A673 (cell line): ENCODE data around the gene ZNF431. TPM values are rescaled to one million over a fixed set of nuclear protein-coding genes. Genes with fewer than 3 reads are reported as not detected.
"Not testable (repeated sequence)": the region's sequence is repeated elsewhere in the genome, so short reads cannot be mapped to it uniquely, and the experiment has no call there.

Experiments
- BruUV-seq: library from RNA; stranded (reverse); fragments of 400-500 nt; replicated peaks from 2 replicates; lab custom pipeline; 2021; lab: Mats Ljungman, UMichigan
- CTCF ChIA-PET: fragments of 300-600 bp; sonication (Branson Sonifier 250); formaldehyde crosslinking; loops from one replicate; lab custom pipeline; 2022; ENCODE audit warnings: antibody characterized with exemption; lab: Charles Lee
- POLR2A ChIA-PET: fragments of 300-600 bp; sonication (Branson Sonifier 250); formaldehyde crosslinking; loops from one replicate; lab custom pipeline; 2022; ENCODE audit warnings: antibody characterized with exemption; ENCODE audit not compliant: low non-redundant PET; lab: Charles Lee
- DNase-seq: peaks from one replicate; pipeline ENCODE4 v3.0.0-alpha.2; 2015; ENCODE audit warnings: low spot score
- H3K27ac ChIP-seq: fragments of 200-600 bp; sonication (generic); 2 replicates; pipeline ENCODE4 v1.5.1; 2016; ENCODE audit warnings: mixed run types, low read depth, mild to moderate bottlenecking, mixed read lengths, antibody characterized with exemption, low read length; ENCODE audit not compliant: poor library complexity, severe bottlenecking
- H3K27me3 ChIP-seq: fragments of 200-600 bp; sonication (generic); replicated peaks from 2 replicates; pipeline ENCODE4 v1.6.1; 2017; ENCODE audit warnings: mixed run types, low read depth, mild to moderate bottlenecking, mixed read lengths, antibody characterized with exemption, low read length; ENCODE audit not compliant: insufficient read depth, poor library complexity
- H3K36me3 ChIP-seq: fragments of 200-600 bp; sonication (generic); 2 replicates; pipeline ENCODE4 v1.6.1; 2016; ENCODE audit warnings: mixed run types, mild to moderate bottlenecking, mixed read lengths, antibody characterized with exemption, low read length; ENCODE audit not compliant: insufficient read depth, poor library complexity, severe bottlenecking
- H3K4me1 ChIP-seq: fragments of 200-600 bp; sonication (generic); 2 replicates; pipeline ENCODE4 v1.6.1; 2017; ENCODE audit warnings: mixed run types, mild to moderate bottlenecking, mixed read lengths, antibody characterized with exemption, low read length; ENCODE audit not compliant: insufficient read depth, poor library complexity, severe bottlenecking
- H3K4me3 ChIP-seq: fragments of 200-600 bp; sonication (generic); 2 replicates; pipeline ENCODE4 v1.5.1; 2016; ENCODE audit warnings: low read depth, mixed run types, mild to moderate bottlenecking, mixed read lengths, low read length; ENCODE audit not compliant: poor library complexity, severe bottlenecking
- H3K9me3 ChIP-seq: fragments of 200-600 bp; sonication (generic); 2 replicates; pipeline ENCODE4 v1.6.1; 2016; ENCODE audit warnings: mixed run types, low read depth, mild to moderate bottlenecking, mixed read lengths, antibody characterized with exemption, low read length; ENCODE audit not compliant: poor library complexity, severe bottlenecking
- CTCF ChIP-seq: fragments of 300-800, 200-600 bp; sonication (generic); conservative IDR thresholded peaks from 2 replicates; pipeline ENCODE4 v1.5.1; 2017; ENCODE audit warnings: low read depth, mild to moderate bottlenecking, antibody characterized with exemption, low read length, moderate library complexity, mixed read lengths
- EZH2 ChIP-seq: fragments of 200-600 bp; sonication (generic); IDR thresholded peaks from 2 replicates; pipeline ENCODE4 v1.6.1; 2017; ENCODE audit warnings: borderline replicate concordance, low read depth, mild to moderate bottlenecking, mixed read lengths, antibody characterized with exemption, low read length; ENCODE audit not compliant: poor library complexity, severe bottlenecking
- intact Hi-C: fragments of 100-400 bp; cut with micrococcal nuclease; formaldehyde crosslinking; loops from one replicate; pipeline ENCODE4 v1.10.0; 2022; ENCODE audit not compliant: unreplicated experiment
- total RNA-seq: library from RNA; stranded (reverse); gene quantifications from 2 replicates; pipeline ENCODE4 v1.2.3, GENCODE V29; 2021

ZNF431 gene
- total RNA-seq, 1 experiment from 2014 or later: 16.6 TPM

- no peaks in the 10 kb centered on the region for H3K36me3 ChIP-seq
- BruUV-seq: no TSS peak
- no peak overlapping the region for H3K27ac ChIP-seq
- H3K4me3 ChIP-seq: no peak overlapping the region
- intact Hi-C loops: no loop called here
- POLR2A ChIA-PET: no interaction called here
- no peak for TF ChIP-seq EZH2
- CTCF ChIA-PET: no interaction called here
- H3K9me3 ChIP-seq: peaks cover 16% of the 10 kb centered on the region
- no peaks in the 10 kb centered on the region for H3K4me1 ChIP-seq
- no peak for DNase-seq
- no peaks in the 10 kb centered on the region for H3K27me3 ChIP-seq
These were observed 79.9 kb downstream of the ZNF431 start for GRCh38 chr19:21221693-21222092.

GRCh38 chr19:21229938-21230337 lies 88.1 kb downstream of the ZNF431 start:
- CTCF ChIA-PET: not testable (repeated sequence)

GRCh38 chr19:21233691-21234090 lies 91.9 kb downstream of the ZNF431 start:
- POLR2A ChIA-PET: no interaction called here
- Histone ChIP-seq H3K9me3 (peaks cover 20% of the 10 kb centered on the region), H3K36me3 (no peaks in the 10 kb centered on the region), H3K4me1 (no peaks in the 10 kb centered on the region), H3K27me3 (no peaks in the 10 kb centered on the region), H3K27ac (no peak overlapping the region), H3K4me3 (no peak overlapping the region)
- BruUV-seq: no TSS peak
- CTCF ChIA-PET: no interaction called here
- intact Hi-C loops: no loop called here
- no peak for DNase-seq
- TF ChIP-seq CTCF (no peak), EZH2 (no peak)

More at GRCh38 chr19:21229938-21230337, 88.1 kb downstream of the ZNF431 start:
- H3K4me1 ChIP-seq, BruUV-seq, POLR2A ChIA-PET, H3K27me3 ChIP-seq, H3K36me3 ChIP-seq, DNase-seq, H3K27ac ChIP-seq, H3K4me3 ChIP-seq, intact Hi-C loops: not testable (repeated sequence)
- H3K9me3 ChIP-seq: peaks cover 25% of the 10 kb centered on the region

- intact Hi-C loops, BruUV-seq, H3K4me3 ChIP-seq, H3K36me3 ChIP-seq, CTCF ChIA-PET, H3K27ac ChIP-seq, H3K27me3 ChIP-seq, H3K4me1 ChIP-seq, DNase-seq, POLR2A ChIA-PET: not testable (repeated sequence)
- peaks cover 10% of the 10 kb centered on the region for H3K9me3 ChIP-seq
These were observed 94.9 kb downstream of the ZNF431 start for GRCh38 chr19:21236751-21237150.

- H3K9me3 ChIP-seq: peaks cover 5% of the 10 kb centered on the region
- H3K4me3 ChIP-seq: no peak overlapping the region
- no peaks in the 10 kb centered on the region for H3K4me1 ChIP-seq
- CTCF ChIA-PET: no interaction called here
- POLR2A ChIA-PET: no interaction called here
- H3K27me3 ChIP-seq: no peaks in the 10 kb centered on the region
- H3K36me3 ChIP-seq: no peaks in the 10 kb centered on the region
- BruUV-seq: no TSS peak
- no peak for TF ChIP-seq CTCF
- no peak for TF ChIP-seq EZH2
- no peak overlapping the region for H3K27ac ChIP-seq
- DNase-seq: no peak
- intact Hi-C loops: no loop called here
These were observed 96.8 kb downstream of the ZNF431 start for GRCh38 chr19:21238670-21239069.
